HG03196 (cell line): ENCODE measurements around the gene KCNQ2.

Experiments
- ATAC-seq: cut with Tn5 transposase; IDR thresholded peaks from one replicate; pipeline ENCODE4 v1.9.1; 2021; ENCODE audit not compliant: unreplicated experiment

Gene KCNQ2

GRCh38 chr20:63418617-63419016 is 53.8 kb downstream of the KCNQ2 start:
- no peak for ATAC-seq

GRCh38 chr20:63417738-63418120 is 54.7 kb downstream of the KCNQ2 start:
- ATAC-seq: no peak

DNA sequence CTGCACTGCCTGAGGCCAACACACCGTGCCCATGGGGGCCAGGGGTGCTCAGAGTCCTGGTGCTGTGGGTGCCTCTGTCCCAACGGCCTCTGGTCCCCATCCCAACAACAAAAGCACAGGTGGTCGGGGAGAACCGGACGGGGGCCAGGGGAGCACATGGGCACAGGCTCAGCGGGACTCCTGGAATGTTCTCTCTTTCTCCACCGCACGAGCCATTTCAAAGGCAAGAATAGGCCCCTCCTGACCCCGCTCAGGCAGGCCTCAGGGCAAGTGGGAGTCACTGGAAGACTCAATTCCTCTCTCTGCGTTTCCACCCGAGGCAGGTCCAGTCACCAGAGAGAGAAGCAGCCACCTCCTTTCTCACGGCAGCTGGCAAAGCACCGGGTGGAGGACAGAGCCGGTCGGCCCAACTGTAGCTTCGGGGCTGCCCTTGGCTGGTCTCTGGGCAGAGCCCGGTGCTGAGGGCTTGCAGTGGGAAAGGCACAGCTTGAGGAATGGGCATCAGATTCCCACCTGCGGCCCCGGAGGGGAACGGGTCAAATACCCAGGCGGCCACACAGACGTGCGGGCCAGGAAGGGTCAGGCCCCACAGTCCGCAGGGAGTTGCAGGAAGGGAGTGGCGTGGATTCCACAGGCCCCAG is 55.2 kb downstream of the KCNQ2 start:
- no peak for ATAC-seq

DNA sequence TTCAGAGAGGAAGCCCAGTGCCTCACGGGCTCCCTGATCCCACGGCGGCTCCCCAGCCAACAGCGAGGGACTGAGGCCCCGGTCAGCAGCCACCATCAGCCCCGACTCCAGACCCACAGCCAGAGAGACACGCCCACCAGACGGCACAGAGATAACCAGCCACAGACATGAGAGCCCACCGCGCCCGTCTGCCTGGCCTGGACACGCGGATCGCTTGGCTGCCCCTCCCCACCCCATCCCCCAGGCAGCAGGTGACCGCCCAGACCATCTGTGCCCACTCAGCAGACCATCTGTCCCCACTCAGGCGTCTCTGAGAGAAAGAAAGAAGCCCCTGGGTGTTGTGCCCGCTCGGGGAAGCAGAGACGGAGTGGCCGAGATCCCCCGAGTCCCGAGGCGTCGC is 55.8 kb downstream of the KCNQ2 start:
- no peak for ATAC-seq

GRCh38 chr20:63415647-63416391 is 56.6 kb downstream of the KCNQ2 start:
- no peak for ATAC-seq

- no peak for ATAC-seq
Measured at GRCh38 chr20:63414720-63415430, 57.6 kb downstream of the KCNQ2 start.

DNA sequence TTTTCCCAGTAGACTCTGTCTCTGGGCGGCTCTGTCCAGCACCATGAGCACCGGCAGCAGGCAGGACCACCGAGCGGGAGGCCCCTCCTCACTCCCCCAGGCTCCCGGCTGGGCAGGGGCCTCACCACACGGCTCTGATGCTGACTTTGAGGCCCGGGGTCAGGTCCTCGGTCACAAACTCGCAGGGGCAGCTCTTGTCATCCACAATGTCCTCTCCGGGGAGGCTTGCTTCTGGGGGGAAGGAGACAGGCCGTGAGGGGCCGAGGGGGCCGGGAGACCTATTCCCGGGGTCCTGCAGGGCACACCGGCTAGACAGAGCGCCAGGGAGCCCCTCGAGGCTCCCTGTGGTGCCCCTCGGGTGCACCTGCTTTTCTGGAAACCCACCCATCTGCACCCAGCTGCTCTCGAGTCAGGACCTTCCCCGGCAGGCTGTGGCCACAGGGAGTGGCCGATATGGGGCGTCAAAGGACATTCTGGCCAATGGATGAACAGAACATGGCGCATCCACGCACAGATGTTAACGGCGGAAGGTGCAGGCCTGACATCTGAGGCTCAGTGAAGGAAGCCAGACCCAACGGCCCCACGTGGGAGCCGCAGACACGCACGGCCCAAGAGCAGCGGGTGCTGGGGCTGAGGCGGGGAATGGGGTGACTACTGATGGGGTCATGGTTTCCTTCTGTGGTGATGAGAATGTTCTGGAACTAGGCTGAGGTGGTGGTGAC is 58.3 kb downstream of the KCNQ2 start:
- no peak for ATAC-seq

DNA sequence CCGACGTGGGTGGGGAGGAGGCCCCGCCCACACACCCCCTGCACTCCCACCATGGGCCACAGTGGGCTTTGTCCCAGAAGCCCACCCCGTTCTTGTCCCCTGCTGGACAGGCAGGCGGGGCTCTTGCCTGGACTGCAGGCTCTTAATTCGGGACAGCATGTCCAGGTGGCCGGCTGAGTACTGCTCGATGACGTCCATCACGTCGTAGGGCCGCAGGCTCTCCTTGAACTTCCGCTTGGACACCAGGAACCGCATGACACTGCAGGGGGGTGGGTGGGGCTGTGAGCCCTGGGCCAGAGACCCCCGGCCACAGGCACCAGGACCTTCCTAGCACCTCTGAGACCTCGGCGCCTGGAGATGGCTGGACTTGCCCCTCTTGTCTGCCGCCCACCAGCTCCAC is 59.1 kb downstream of the KCNQ2 start:
- ATAC-seq: no peak

DNA sequence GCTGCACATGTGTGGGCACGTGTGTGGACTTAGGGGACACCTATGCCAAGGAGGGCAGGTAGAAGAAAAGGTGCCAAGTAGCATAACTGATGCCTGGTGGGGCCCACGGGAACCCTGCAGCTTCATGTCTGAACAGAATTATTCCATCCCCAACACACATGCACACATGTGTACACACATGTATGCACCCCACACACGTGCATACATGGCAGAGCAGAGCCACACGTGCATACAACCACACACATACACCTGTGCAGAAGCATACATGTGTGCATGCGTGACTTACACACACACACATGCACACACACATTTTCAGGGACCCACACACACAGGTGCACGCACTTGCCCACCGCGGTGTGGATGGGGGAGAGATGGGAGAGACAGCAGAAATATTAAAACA is 59.6 kb downstream of the KCNQ2 start:
- no peak for ATAC-seq

GRCh38 chr20:63411898-63412631 is 60.4 kb downstream of the KCNQ2 start:
- ATAC-seq: no peak

DNA sequence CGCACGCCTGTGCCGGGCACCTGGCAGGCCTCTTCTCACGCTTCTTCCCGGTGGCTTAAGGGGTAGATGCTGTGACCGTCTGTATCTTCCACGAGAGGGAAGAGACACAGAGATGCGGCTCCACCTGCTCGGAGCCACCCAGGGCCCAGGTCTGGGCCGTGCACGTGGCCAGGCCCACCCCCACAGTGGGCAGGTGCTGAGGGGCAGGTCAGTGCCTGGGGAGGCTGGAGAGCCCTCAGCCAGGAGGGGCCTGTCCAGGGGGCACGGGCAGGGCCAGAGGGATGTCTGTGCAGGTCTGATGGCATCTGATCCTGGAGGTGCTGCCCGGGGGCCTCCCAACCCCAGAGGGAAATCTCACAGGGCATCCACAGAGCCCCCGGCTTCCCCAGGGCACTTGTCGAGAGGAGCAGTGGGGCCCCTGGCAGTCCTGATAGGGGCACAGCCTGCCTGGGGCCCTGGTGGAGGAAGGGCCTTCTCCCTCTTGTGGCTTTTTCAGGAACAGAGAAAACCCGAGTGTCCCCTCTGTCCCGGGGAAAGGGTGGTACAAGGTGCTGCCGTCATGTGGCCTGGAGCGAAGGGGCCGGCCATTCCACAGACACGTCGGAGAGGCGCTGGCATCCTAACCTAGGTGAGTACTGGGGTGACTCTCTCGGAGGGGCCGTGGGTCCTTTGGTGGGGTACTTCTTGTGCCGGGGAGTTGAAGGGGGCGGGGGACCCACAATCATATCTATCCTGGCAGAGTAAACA is 61.1 kb downstream of the KCNQ2 start:
- ATAC-seq: no peak

GRCh38 chr20:63409834-63410435 is 62.5 kb downstream of the KCNQ2 start:
- no peak for ATAC-seq

- ATAC-seq: no peak
Measured at GRCh38 chr20:63409066-63409833, 63.2 kb downstream of the KCNQ2 start.

DNA sequence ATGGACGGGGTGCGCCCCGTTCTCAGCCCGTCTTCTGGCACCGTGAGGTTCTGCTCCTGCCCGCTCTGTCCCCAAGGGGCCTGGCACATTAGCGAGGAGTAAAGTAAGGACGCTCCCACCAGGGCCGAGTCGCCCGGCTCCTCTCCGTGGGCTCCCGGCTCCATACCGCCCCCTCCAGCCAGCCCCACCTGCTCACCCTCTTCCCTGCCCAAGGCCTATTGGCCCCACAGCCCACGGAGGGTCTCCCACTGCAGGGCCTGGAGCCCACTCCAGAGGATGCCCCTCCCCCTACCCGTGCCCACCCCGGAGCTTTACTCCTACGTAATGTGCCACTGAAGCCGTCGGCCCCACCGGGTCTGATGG is 63.8 kb downstream of the KCNQ2 start:
- ATAC-seq: no peak

DNA sequence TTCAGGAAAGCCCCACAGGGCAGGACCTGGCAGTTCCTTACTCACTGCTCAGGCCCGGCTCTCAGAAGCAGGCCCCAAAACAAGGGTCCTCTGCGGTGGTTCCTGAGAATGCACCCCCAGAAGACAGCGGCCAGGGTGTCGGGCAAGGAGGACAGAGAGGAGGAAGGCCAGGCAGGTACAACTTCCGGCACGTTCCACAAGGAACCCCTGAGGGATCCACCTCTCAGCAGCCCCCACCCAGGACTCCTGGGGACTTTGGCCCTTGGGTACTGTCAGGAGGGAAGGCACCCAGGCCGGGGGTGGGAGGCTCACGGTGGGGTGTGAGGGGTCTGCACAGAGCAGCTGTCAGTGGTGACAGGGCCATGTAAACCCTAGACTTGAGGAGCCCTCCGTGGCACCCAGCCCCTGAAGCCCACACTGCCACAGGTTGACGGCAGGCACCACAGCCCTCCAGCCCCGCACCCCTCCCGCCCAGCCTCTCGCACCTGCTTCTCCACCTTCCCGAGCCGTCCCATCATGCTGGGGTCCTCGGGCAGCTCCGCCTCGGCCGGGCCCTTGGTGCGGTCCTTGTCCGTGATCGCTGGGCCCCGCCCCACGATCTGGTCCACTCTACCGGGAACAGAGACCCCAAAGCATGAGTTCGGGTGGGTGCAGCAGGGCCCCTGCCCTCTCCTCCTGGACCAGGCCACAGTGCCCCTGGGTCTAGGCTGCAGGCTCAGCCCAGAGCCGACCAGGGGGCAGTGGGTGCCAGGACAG is 64.3 kb downstream of the KCNQ2 start:
- no peak for ATAC-seq

DNA sequence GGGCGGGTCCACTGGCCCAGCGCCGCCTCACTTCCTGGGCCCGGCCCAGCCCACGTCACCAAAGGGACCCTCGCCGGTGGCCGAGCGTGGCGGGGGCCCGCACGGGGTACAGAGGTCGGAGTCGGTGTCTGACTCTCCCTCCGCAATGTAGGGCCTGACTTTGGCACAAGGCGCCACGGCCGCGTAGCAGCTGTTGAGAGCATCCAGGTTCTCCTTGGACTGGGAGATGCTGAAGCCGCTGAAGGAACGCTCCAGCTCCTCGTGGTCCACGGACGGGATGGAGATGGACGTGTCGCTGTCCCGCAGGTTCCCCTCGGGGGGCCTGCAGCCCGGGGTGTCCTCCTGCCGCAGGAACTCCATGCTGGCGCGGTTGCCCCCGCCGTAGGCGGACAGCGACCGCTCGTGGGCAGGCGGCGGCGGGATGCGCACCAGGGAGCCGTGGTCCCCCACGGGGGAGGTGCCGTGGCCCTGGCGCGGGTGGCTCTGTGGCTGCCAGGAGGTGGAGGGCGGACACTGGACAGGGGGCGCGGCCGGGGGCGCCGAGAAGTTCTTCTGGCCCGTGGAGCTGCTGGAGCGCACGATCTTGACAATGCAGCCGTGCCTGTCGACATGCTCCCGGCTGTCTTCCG is 65.7 kb downstream of the KCNQ2 start:
- no peak for ATAC-seq

DNA sequence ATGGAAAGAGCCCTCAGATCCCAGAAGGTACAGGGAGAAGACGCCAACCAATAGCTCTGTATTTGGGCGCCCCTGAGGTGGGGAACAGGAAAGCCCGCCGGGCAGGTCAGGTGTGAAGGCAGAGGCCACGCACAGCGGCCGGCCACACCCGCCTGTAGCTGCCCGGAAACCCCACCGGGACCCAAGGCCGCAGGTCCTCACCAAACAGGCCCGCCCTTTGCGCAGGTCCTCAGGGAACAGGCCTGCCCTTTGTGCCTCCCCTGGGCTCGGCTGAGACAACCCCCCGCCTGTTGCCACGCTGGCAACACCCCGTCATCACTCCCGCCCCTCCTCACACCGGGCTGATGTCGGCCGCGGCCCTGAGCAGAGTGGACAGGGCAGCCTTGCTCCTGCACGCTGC is 66.4 kb downstream of the KCNQ2 start:
- no peak for ATAC-seq
